ENCODE measurements around the gene TENT4B.

DNA sequence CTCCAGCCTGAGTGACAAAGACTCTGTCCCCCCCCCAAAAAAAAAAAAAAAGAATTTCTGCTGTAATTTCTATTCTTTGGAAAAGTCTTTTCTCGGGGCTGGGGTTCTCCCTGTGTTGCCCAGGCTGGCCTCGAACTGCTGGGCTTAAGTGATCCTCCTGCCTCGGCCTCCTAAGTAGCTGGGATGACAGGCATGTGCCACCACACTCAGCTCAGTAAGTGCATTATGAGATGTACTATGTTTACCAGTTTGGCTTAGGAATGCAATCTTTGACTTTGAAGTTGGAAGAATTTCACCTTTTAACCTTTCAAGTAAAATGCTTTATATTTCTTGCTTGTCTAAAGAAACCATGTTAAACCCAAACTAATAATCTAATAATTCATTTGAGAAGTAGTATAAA lies 85.2 kb downstream of the TENT4B start:
- TF ChIP-seq, protein P1, sequence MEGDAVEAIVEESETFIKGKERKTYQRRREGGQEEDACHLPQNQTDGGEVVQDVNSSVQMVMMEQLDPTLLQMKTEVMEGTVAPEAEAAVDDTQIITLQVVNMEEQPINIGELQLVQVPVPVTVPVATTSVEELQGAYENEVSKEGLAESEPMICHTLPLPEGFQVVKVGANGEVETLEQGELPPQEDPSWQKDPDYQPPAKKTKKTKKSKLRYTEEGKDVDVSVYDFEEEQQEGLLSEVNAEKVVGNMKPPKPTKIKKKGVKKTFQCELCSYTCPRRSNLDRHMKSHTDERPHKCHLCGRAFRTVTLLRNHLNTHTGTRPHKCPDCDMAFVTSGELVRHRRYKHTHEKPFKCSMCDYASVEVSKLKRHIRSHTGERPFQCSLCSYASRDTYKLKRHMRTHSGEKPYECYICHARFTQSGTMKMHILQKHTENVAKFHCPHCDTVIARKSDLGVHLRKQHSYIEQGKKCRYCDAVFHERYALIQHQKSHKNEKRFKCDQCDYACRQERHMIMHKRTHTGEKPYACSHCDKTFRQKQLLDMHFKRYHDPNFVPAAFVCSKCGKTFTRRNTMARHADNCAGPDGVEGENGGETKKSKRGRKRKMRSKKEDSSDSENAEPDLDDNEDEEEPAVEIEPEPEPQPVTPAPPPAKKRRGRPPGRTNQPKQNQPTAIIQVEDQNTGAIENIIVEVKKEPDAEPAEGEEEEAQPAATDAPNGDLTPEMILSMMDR (IDR thresholded peaks at IDR 0.05) = no peak
- TF ChIP-seq POLR2A (IDR thresholded peaks at IDR 0.05) = no peak
